Ramos (cell line): ENCODE results near the gene ATP6V0A4.
"Not testable (repeated sequence)": the region's sequence is repeated elsewhere in the genome, so short reads cannot be mapped to it uniquely, and the experiment has no call there.

ENCODE experiments used
- in situ Hi-C: fragments of 300-500 bp; cut with MboI; formaldehyde crosslinking; loops from one replicate; pipeline ENCODE4 v1.14.3; 2022; ENCODE audit warnings: low sequenced_read_pairs; ENCODE audit not compliant: unreplicated experiment

The ATP6V0A4 gene

GRCh38 chr7:138797715-138798320 lies at the start of gene ATP6V0A4, which contains the start of gene TMEM213:
Gene ATP6V0A4, minus strand, starts transcription at chr7:138798196. Its CDS starts 26,949 bp downstream, at chr7:138771247.
Gene TMEM213, plus strand, starts transcription at chr7:138797994. Its CDS starts 111 bp downstream, at chr7:138798105.
- in situ Hi-C loops, result no loop called here

- in situ Hi-C loops, result no loop called here
These were observed 47.7 kb upstream of the ATP6V0A4 start for GRCh38 chr7:138845711-138846110.

- in situ Hi-C loops, result no loop called here
These were observed 45.9 kb upstream of the ATP6V0A4 start for GRCh38 chr7:138843632-138844580.

GRCh38 chr7:138842111-138842510 lies 44.1 kb upstream of the ATP6V0A4 start:
- in situ Hi-C loops, result no loop called here

GRCh38 chr7:138838166-138838565 lies 40.2 kb upstream of the ATP6V0A4 start:
- in situ Hi-C loops, result no loop called here

- in situ Hi-C loops, result no loop called here
These were observed 39.6 kb upstream of the ATP6V0A4 start for GRCh38 chr7:138837627-138838026.

GRCh38 chr7:138835087-138835486 lies 37.1 kb upstream of the ATP6V0A4 start:
- in situ Hi-C loops, result no loop called here

GRCh38 chr7:138834583-138834982 lies 36.6 kb upstream of the ATP6V0A4 start:
- in situ Hi-C loops, result no loop called here

GRCh38 chr7:138833596-138833995 lies 35.6 kb upstream of the ATP6V0A4 start:
- in situ Hi-C loops, result no loop called here

GRCh38 chr7:138832966-138833365 lies 35.0 kb upstream of the ATP6V0A4 start:
- in situ Hi-C loops, result no loop called here

- in situ Hi-C loops, result no loop called here
These were observed 31.3 kb upstream of the ATP6V0A4 start for GRCh38 chr7:138829335-138829734.

GRCh38 chr7:138828302-138828701 lies 30.3 kb upstream of the ATP6V0A4 start:
- in situ Hi-C loops, result no loop called here

GRCh38 chr7:138825049-138825721 lies 27.2 kb upstream of the ATP6V0A4 start:
- in situ Hi-C loops, result no loop called here

GRCh38 chr7:138822867-138823535 lies 25.0 kb upstream of the ATP6V0A4 start:
- in situ Hi-C loops, result no loop called here

GRCh38 chr7:138821912-138822311 lies 23.9 kb upstream of the ATP6V0A4 start:
- in situ Hi-C loops, result no loop called here

GRCh38 chr7:138819625-138820024 lies 21.6 kb upstream of the ATP6V0A4 start:
- in situ Hi-C loops, result no loop called here

GRCh38 chr7:138816650-138817049 lies 18.7 kb upstream of the ATP6V0A4 start:
- in situ Hi-C loops, result no loop called here

- in situ Hi-C loops, result no loop called here
These were observed 16.9 kb upstream of the ATP6V0A4 start for GRCh38 chr7:138814816-138815332.

GRCh38 chr7:138813945-138814344 lies 15.9 kb upstream of the ATP6V0A4 start:
- in situ Hi-C loops, result no loop called here

GRCh38 chr7:138811327-138811726 lies 13.3 kb upstream of the ATP6V0A4 start:
- in situ Hi-C loops, result not testable (repeated sequence)
